Skeletal muscle satellite cell (primary cell): ENCODE results near the gene RNF181.
"Not testable (repeated sequence)": the region's sequence is repeated elsewhere in the genome, so short reads cannot be mapped to it uniquely, and the experiment has no call there.

Experiments used
- H3K27me3 ChIP-seq: 2 replicates; pipeline ENCODE4 v1.7.0; 2013; ENCODE audit warnings: low read length; ENCODE audit not compliant: control insufficient read depth, insufficient read depth
- H3K36me3 ChIP-seq: 2 replicates; pipeline ENCODE4 v1.7.0; 2013; ENCODE audit warnings: mild to moderate bottlenecking, control low read depth, low read length; ENCODE audit not compliant: insufficient read depth
- H3K4me1 ChIP-seq: 2 replicates; pipeline ENCODE4 v1.7.0; 2013; ENCODE audit warnings: low read length; ENCODE audit not compliant: control insufficient read depth, insufficient read depth
- H3K4me2 ChIP-seq: 2 replicates; pipeline ENCODE4 v1.7.0; 2013; ENCODE audit warnings: mild to moderate bottlenecking, low read length
- H3K4me3 ChIP-seq: 2 replicates; pipeline ENCODE4 v1.7.0; 2013; ENCODE audit warnings: low read length
- H3K9ac ChIP-seq: 2 replicates; pipeline ENCODE4 v1.7.0; 2013; ENCODE audit warnings: mild to moderate bottlenecking, low read depth, low read length, moderate library complexity
- H3K9me3 ChIP-seq: replicated peaks from 2 replicates; pipeline ENCODE4 v1.7.0; 2013; ENCODE audit warnings: mild to moderate bottlenecking, control low read depth, low read length

RNF181 gene

DNA sequence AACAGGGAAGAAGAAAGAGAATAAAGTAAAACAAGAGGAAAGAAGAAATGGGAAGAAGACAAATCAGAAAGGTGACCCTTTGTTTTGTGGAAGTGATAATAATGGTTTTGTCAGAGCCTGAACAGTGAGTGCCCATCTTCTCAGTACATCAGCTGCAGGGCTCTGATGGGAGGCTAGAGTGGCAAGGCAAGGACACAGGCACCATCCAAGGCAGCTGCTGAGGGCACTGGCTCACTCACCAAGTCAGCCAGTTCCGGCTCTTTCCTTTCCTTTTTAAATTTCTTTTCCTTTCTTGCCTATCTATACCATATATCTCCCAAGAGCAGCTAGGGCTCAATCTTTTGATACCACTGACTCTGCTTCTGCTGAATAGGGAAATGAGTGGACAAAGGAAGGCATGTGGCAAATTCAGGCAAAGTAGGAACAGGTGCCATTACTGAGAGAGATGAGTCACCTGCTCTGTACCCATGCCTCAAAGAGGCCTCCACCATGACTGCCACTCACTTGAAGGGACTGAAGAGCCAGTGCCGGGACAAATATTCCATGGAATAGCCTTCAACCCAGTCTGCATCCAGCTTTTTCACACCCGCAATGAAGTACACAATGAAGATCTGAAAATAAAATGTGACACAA lies 40.4 kb upstream of the RNF181 start:
- Histone ChIP-seq H3K36me3 (peaks cover 66% of the 10 kb centered on the region), H3K4me2 (no peak overlapping the region), H3K4me1 (peaks cover 13% of the 10 kb centered on the region), H3K27me3 (no peaks in the 10 kb centered on the region), H3K9ac (no peak overlapping the region), H3K4me3 (no peak overlapping the region), H3K9me3 (no peaks in the 10 kb centered on the region)

DNA sequence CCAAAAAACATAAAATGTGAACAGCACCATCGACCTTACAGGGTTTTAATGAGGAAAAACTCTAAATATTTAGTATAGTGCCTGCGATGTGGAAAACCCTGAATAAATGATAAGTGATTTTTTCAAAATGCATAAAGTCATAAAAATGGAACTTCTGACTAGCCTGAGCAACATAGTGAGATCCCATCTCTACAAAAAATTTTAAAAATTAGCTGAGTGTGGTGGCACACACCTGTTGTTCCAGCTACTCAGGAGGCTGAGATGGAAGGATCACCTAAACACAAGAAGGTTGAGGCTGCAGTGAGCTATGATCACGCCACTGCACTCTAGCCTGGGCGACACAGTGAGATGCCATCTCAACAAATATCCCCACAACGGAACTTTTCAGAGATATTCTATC lies 38.4 kb upstream of the RNF181 start:
- Histone ChIP-seq H3K36me3 (peaks cover 47% of the 10 kb centered on the region), H3K27me3 (no peaks in the 10 kb centered on the region), H3K9ac (no peak overlapping the region), H3K9me3 (no peaks in the 10 kb centered on the region), H3K4me2 (no peak overlapping the region), H3K4me1 (peaks cover 12% of the 10 kb centered on the region), H3K4me3 (no peak overlapping the region)

DNA sequence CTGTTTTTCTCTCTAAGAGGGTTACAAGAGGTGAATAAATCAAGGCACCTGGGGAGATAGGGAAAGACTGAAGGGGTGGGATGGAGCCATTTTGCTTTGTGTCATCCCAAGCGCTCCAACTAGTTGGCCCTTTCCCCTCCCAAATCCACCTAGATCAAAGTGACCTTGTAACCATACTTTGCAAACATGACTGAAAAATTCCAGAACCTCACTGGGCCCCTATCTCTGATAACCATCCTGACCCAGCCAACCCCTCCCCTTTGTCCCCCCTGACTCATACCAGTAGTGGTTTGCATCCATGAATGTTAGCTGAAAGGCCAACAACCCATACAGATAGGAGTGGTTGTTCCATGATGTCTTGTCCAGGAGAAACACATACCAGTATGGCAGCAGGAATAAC lies 37.4 kb upstream of the RNF181 start:
- H3K4me2 ChIP-seq, result no peak overlapping the region
- H3K9ac ChIP-seq, result no peak overlapping the region
- no peaks in the 10 kb centered on the region for H3K9me3 ChIP-seq
- no peak overlapping the region for H3K4me3 ChIP-seq
- no peaks in the 10 kb centered on the region for H3K27me3 ChIP-seq
- peaks cover 36% of the 10 kb centered on the region for H3K36me3 ChIP-seq
- peaks cover 12% of the 10 kb centered on the region for H3K4me1 ChIP-seq

DNA sequence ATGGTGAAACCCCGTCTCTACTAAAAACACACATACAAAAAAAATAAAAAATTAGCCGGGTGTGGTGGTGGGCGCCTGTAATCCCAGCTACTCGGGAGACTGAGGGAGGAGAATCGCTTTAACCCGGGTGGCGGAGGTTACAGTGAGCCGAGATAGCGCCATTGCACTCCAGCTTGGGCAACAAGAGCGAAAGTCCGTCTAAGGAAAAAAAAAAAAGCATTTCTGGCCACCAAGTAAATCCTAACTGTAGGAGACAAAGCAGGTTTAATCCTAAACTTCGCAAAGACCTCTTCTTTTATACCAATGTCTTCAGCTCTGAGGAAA lies 35.2 kb upstream of the RNF181 start:
- H3K27me3 ChIP-seq, H3K9me3 ChIP-seq: not testable (repeated sequence)
- peak overlapping the region; percentile 82 for H3K9ac ChIP-seq
- H3K4me2 ChIP-seq, result peak overlapping the region; percentile 89
- peaks cover 17% of the 10 kb centered on the region for H3K36me3 ChIP-seq
- peaks cover 12% of the 10 kb centered on the region for H3K4me1 ChIP-seq
- H3K4me3 ChIP-seq, result peak overlapping the region; percentile 90

DNA sequence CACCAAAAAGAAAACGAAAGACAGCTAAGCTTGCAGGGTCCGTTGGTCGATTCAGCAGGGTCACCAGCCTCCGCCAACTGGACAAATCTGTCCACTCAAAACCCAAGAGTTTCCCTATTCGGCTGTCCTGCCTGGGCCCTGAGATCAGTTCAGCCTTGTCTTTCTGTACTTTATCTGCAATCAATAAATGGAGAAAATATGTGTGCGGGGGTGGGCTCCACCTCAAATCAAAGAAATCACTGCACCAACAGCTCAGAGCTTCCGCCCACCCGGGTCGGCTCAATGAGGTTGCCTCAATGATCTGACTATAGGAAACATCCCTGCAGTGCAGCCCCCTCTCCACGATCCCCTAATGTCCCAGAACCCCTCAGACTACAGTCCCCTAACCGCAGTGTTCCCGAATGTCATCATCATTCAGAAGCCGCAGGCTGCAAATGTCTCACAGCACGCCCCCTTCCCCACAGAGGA lies 34.7 kb upstream of the RNF181 start:
- H3K9me3 ChIP-seq, result no peaks in the 10 kb centered on the region
- H3K4me2 ChIP-seq, result peak overlapping the region; percentile 89
- H3K9ac ChIP-seq, result peak overlapping the region; percentile 82
- H3K27me3 ChIP-seq, result no peaks in the 10 kb centered on the region
- H3K36me3 ChIP-seq, result peaks cover 16% of the 10 kb centered on the region
- peak overlapping the region; percentile 90 for H3K4me3 ChIP-seq
- peaks cover 12% of the 10 kb centered on the region for H3K4me1 ChIP-seq

DNA sequence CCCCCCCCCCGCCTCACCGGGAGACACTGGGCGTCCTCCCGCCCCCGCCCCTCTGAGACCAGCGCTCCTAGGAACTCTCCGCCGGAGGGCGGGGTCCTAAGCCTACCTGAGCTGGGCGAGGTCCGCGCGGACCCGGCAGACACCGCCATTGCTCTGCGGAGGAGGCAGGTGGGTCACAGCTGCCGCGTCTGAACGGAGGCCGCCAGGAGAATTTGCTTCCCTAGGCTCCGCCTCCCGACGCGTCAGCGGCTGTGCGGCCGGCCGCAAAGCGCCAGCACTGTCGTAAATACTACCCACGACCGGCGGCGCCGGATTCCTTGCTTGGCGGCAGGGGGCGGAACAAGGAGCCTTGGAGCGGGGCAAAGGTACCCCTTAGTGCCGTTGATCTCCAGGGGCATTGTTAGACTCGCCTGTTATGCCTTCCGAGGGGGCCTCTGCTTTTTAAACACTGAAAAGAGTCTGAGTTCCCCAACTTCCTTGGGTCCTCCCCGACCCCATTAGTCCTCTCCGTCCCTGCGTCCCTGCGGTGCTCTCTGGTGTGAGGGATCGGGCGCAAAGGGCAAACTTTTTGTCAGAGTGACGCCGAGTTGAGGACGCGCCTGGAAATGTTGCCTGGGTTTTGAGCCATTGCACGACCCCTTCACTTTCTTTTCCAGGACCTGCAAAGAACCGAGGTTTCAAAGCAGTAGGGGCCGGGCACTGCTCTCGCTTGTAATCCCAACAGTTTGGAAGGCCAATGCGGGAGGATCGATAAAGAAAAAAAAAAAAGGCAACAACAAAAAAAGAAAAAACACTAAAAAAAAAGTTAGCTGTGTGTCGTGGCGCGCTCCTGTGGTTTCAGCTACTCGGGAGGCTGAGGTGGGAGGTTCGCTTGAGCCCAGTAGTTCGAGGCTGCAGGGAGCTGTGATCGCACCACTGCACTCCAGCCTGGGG lies 34.0 kb upstream of the RNF181 start, which contains the start of gene GGCX:
Gene GGCX, minus strand, starts transcription at position 214 of the 933 bp plus-strand sequence. Its CDS starts 65 bp downstream, at position 149.
- H3K36me3 ChIP-seq, result peaks cover 13% of the 10 kb centered on the region
- no peaks in the 10 kb centered on the region for H3K9me3 ChIP-seq
- peak within 1 kb of the TSS; percentile 89 for H3K4me2 ChIP-seq
- H3K4me3 ChIP-seq, result peak within 1 kb of the TSS; percentile 90
- peaks cover 12% of the 10 kb centered on the region for H3K4me1 ChIP-seq
- peak within 1 kb of the TSS; percentile 82 for H3K9ac ChIP-seq
- H3K27me3 ChIP-seq, result no peaks in the 10 kb centered on the region

DNA sequence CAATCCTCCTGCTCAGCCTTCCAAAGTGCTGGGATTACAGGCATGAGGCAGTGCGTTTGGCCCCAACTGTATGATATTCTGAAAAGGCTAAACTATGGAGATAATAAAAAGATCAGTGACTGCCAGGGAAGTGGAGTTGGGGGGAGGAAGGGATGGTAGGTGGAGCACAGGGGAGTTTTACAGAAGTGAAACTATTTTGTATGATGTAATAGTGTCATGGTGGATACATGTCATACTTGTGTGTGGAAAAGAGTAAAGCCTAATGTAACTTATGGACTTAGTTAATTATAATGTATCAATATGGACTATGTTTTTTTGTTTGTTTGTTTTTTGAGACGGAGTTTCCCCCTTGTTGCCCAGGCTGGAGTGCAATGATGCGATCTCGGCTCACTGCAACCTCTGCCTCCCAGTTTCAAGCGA lies 31.4 kb upstream of the RNF181 start:
- H3K4me1 ChIP-seq, result peaks cover 12% of the 10 kb centered on the region
- no peaks in the 10 kb centered on the region for H3K9me3 ChIP-seq
- no peak overlapping the region for H3K4me3 ChIP-seq
- no peaks in the 10 kb centered on the region for H3K27me3 ChIP-seq
- H3K4me2 ChIP-seq, result no peak overlapping the region
- no peaks in the 10 kb centered on the region for H3K36me3 ChIP-seq
- no peak overlapping the region for H3K9ac ChIP-seq

DNA sequence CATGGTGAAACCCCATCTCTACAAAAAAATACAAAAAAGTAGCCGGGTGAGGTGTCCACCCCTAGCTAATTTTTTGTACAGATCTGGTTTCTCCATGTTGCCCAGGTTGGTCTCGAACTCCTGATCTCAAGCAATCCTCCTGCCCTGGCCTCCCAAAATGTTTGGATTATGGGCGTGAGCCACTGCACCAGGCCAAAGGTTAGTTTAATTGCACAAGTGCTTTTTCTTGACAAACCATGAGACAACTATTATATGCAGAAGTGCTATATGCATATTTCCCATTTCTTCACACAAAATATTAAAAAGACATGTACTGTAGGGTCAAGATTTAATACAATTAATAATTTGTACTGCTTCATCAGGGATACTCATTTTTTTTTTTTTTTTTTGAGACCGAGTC lies 29.3 kb upstream of the RNF181 start:
- no peak overlapping the region for H3K9ac ChIP-seq
- peaks cover 3% of the 10 kb centered on the region for H3K4me1 ChIP-seq
- no peaks in the 10 kb centered on the region for H3K36me3 ChIP-seq
- no peak overlapping the region for H3K4me2 ChIP-seq
- H3K4me3 ChIP-seq, result no peak overlapping the region
- H3K27me3 ChIP-seq, result peaks cover 3% of the 10 kb centered on the region
- H3K9me3 ChIP-seq, result no peaks in the 10 kb centered on the region

DNA sequence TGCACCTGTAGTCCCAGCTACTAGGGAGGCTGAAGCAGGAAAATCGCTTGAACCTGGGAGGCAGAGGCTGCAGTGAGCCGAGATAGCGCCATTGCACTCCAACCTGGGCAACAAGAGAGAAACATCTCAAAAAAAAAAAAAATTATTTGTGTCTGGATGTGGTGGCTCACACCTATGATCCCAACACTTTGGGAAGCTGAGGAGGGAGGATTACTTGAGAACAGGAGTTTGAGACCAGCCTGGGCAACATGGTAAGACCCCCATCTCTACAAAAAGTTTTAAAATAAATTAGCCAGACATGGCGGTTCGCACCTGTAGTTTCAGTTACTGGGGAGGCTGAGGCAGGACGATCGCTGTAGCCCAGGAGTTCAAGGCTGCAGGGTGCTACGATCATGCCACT lies 19.8 kb upstream of the RNF181 start:
- Histone ChIP-seq H3K9ac (no peak overlapping the region), H3K27me3 (peaks cover 5% of the 10 kb centered on the region), H3K4me1 (peaks cover 32% of the 10 kb centered on the region), H3K36me3 (no peaks in the 10 kb centered on the region), H3K4me3 (no peak overlapping the region), H3K9me3 (no peaks in the 10 kb centered on the region), H3K4me2 (no peak overlapping the region)

DNA sequence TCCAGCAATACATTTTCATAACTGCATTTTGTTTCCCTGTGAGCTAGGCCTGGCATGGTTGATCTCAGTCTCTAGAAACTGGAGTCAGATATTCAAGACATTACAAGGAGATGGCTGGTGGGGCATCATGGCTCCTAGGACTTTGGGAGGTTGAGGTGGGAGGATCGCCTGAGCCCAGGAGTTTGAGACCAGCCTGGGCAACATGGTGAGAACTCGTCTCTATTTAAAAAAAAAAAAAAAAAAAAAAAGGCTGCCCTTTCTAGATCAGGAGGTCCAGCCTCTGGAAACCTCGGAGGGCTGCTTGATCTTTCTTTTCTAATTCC lies 18.5 kb upstream of the RNF181 start:
- H3K4me3 ChIP-seq, result peak overlapping the region; percentile 65
- H3K4me2 ChIP-seq, result peak overlapping the region; percentile 87

DNA sequence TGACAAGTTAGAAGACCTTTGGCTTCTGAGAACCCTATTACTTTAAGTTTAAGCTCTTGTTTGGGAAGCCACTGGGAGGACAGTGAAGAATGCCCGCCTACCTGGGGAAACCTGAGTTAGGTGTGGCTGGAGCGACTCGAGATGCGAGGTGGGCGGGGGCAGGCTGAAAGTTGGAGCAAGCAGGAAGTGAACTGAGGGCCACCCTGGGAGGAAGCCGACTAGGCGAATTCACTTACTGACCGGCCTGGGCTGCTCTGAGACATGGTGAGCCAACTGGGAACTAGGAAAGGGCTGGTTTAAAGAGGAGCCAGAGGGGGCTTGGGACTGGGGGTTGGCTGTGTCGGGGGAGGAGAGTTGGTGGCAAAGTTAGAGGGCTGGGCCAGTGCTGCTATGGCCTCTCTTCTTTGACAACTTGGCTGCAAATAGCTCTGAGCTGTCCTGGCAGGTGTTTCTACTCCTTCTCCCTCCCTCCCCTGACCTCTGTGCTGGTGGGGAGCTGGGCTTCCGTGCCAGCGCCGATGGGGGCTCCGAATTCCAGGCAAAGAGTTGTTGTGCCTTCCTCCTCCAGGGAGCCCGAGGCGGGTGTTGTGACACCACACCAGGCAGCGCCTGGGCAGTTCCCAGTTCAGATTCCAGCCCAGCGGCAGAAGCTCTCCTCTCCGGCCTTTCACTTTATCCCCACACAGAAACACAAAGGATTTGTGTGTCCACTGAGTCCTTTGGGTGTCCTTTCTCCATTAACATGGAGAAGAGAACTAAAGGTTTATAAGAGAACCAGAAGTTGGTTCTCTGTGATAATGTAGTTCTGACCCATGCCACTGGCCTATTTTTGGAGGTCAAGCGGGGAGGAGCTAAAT lies 17.9 kb upstream of the RNF181 start, which contains the start of gene VAMP8:
Gene VAMP8, plus strand, starts transcription at position 201 of the 857 bp plus-strand sequence. Its CDS starts 61 bp downstream, at position 262.
- H3K4me1 ChIP-seq, result peaks cover 32% of the 10 kb centered on the region

More for the DNA sequence above, 18.5 kb upstream of the RNF181 start:
- Histone ChIP-seq H3K4me1 (peaks cover 32% of the 10 kb centered on the region), H3K36me3 (no peaks in the 10 kb centered on the region), H3K27me3 (no peaks in the 10 kb centered on the region), H3K9ac (peak overlapping the region; percentile 77), H3K9me3 (no peaks in the 10 kb centered on the region)

More for the DNA sequence above, 17.9 kb upstream of the RNF181 start, which contains the start of gene VAMP8:
- Histone ChIP-seq H3K36me3 (no peaks in the 10 kb centered on the region), H3K9ac (peak within 1 kb of the TSS; percentile 77), H3K4me3 (peak within 1 kb of the TSS; percentile 65), H3K27me3 (no peaks in the 10 kb centered on the region), H3K4me2 (peak within 1 kb of the TSS; percentile 87), H3K9me3 (no peaks in the 10 kb centered on the region)
